SK-N-SH treated with all-trans-retinoic acid at 6 μM for 48 hours (cell line): Measurements from ENCODE around the gene MALRD1.

Source experiments
- OSR1 ChIP-seq: fragments of 250-450 bp; sonication (Bioruptor Pico); IDR thresholded peaks from 2 replicates; pipeline ENCODE4 v1.8.0; 2022; ENCODE audit warnings: moderate library complexity, mild to moderate bottlenecking, inconsistent platforms
- ZNF8 ChIP-seq: fragments of 450-650 bp; formaldehyde crosslinking; IDR thresholded peaks from 2 replicates; pipeline ENCODE4 v1.5.0; 2020; ENCODE audit warnings: mild to moderate bottlenecking, moderate library complexity
- TF ChIP-seq, protein P1 (sequence below): fragments of 250-450 bp; sonication (Bioruptor Pico); IDR thresholded peaks from 2 replicates; pipeline ENCODE4 v1.8.0; 2021; ENCODE audit warnings: low read depth, mild to moderate bottlenecking, moderate library complexity, borderline replicate concordance

DNA sequence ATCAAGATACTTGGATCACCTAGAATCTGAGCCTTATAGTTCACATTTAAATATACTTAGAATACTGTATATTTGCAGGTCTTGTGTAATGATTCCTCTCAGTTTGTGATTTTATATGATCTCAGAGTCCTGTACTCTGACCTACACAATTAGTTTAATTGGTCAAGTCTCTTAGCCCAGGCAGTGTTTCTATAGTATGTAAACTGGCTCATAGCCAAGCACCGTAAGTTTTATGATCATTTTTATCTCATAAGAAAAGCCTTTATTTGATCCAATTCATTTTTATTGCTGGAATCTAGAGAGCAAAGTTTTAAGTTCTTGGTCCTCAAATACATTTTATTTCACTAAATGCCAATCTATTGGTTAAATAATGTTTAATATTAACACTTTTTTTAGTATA lies 242.2 kb downstream of the MALRD1 start:
- TF ChIP-seq ZNF8 (CRISPR knock-in tag): no peak
- no peak for TF ChIP-seq OSR1 (CRISPR knock-in tag)
- TF ChIP-seq, protein P1, sequence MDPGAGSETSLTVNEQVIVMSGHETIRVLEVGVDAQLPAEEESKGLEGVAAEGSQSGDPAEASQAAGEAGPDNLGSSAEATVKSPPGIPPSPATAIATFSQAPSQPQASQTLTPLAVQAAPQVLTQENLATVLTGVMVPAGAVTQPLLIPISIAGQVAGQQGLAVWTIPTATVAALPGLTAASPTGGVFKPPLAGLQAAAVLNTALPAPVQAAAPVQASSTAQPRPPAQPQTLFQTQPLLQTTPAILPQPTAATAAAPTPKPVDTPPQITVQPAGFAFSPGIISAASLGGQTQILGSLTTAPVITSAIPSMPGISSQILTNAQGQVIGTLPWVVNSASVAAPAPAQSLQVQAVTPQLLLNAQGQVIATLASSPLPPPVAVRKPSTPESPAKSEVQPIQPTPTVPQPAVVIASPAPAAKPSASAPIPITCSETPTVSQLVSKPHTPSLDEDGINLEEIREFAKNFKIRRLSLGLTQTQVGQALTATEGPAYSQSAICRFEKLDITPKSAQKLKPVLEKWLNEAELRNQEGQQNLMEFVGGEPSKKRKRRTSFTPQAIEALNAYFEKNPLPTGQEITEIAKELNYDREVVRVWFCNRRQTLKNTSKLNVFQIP (CRISPR knock-in tag): no peak
